ENCODE measurements around the gene MAPK10. TPM values are rescaled to one million over a fixed set of nuclear protein-coding genes. Genes with fewer than 3 reads are reported as not detected.

MAPK10 gene
- under 1 TPM in 1 of 3 donors, not detected in 2; 0.92 TPM for total RNA-seq
- total RNA-seq (2013), result 0.38 TPM

GRCh38 chr4:86359944-86360478 is at the start of gene MAPK10:
TSS of gene MAPK10 (minus strand) at chr4:86360053.
- H3K4me1 ChIP-seq (ENCODE audit: control insufficient read depth, insufficient read depth, low read length), result no peaks in the 10 kb centered on the region
- Mint-ChIP-seq H3K4me1 (peaks cover 12 to 15% of the 10 kb centered on the region in 2 donors), H3K36me3 (no peaks in the 10 kb centered on the region), H3K4me3 (peak within 1 kb of the TSS; percentile 86), H3K27ac (peak within 1 kb of the TSS; percentile 73 to 85), H3K9me3 (peaks cover 0 to 2% of the 10 kb centered on the region in 2 donors), H3K27me3 (ENCODE audit: low read depth in 2 of 2) (no peaks in the 10 kb centered on the region)
- H3K27me3 ChIP-seq (ENCODE audit: control insufficient read depth, insufficient read depth, low read length), result no peaks in the 10 kb centered on the region
- intact Hi-C loops (cut with micrococcal nuclease), result no loop called here
- peak; percentile 90 to 97 (median 96) for ATAC-seq
- no peak for TF ChIP-seq CTCF (IDR thresholded peaks at IDR 0.05)
- H3K27ac ChIP-seq (ENCODE audit: low read length), result peak within 1 kb of the TSS; percentile 4
- 1% methylated on average over 12 of the region's 12 CpGs for WGBS (ENCODE audit: insufficient coverage)
- H3K9me3 ChIP-seq (ENCODE audit: control insufficient read depth, insufficient read depth, low read length), result no peaks in the 10 kb centered on the region
- peak; percentile 25 to 81 for DNase-seq
- no peaks in the 10 kb centered on the region for H3K36me3 ChIP-seq (ENCODE audit: control insufficient read depth, insufficient read depth, low read length)
- H3K4me3 ChIP-seq (ENCODE audit: low read length), result peak within 1 kb of the TSS; percentile 8

- no peaks in the 10 kb centered on the region for H3K27me3 ChIP-seq (ENCODE audit: control insufficient read depth, insufficient read depth, low read length)
- no peaks in the 10 kb centered on the region for H3K36me3 ChIP-seq (ENCODE audit: control insufficient read depth, insufficient read depth, low read length)
- no peak for ATAC-seq
- no peak overlapping the region for H3K27ac ChIP-seq (ENCODE audit: low read length)
- H3K4me1 Mint-ChIP-seq, result no peaks in the 10 kb centered on the region
- no peaks in the 10 kb centered on the region for H3K9me3 ChIP-seq (ENCODE audit: control insufficient read depth, insufficient read depth, low read length)
- WGBS (ENCODE audit: insufficient coverage), result 87% methylated on average over 6 of the region's 6 CpGs
- H3K27me3 Mint-ChIP-seq (ENCODE audit: low read depth in 2 of 2), result no peaks in the 10 kb centered on the region
- no peaks in the 10 kb centered on the region for H3K36me3 Mint-ChIP-seq
- no peak for DNase-seq
- H3K4me3 Mint-ChIP-seq, result no peak overlapping the region
- TF ChIP-seq CTCF (IDR thresholded peaks at IDR 0.05), result no peak
- no peak overlapping the region for H3K27ac Mint-ChIP-seq
- no peak overlapping the region for H3K4me3 ChIP-seq (ENCODE audit: low read length)
- no peaks in the 10 kb centered on the region for H3K4me1 ChIP-seq (ENCODE audit: control insufficient read depth, insufficient read depth, low read length)
- intact Hi-C loops (cut with micrococcal nuclease), result no loop called here
- H3K9me3 Mint-ChIP-seq, result peaks cover 3 to 4% of the 10 kb centered on the region in 2 donors
Observed at GRCh38 chr4:86403575-86403974, 43.7 kb upstream of the MAPK10 start.

GRCh38 chr4:86401826-86402225 is 42.0 kb upstream of the MAPK10 start:
- Histone ChIP-seq H3K4me1 (ENCODE audit: control insufficient read depth, insufficient read depth, low read length) (no peaks in the 10 kb centered on the region), H3K27ac (ENCODE audit: low read length) (no peak overlapping the region), H3K9me3 (ENCODE audit: control insufficient read depth, insufficient read depth, low read length) (no peaks in the 10 kb centered on the region), H3K27me3 (ENCODE audit: control insufficient read depth, insufficient read depth, low read length) (no peaks in the 10 kb centered on the region), H3K36me3 (ENCODE audit: control insufficient read depth, insufficient read depth, low read length) (no peaks in the 10 kb centered on the region), H3K4me3 (ENCODE audit: low read length) (no peak overlapping the region)
- intact Hi-C loops (cut with micrococcal nuclease), result no loop called here
- ATAC-seq (no peak), DNase-seq (no peak)
- peaks cover 4 to 7% of the 10 kb centered on the region in 2 donors for H3K9me3 Mint-ChIP-seq
- 84% methylated on average over 2 of the region's 2 CpGs for WGBS (ENCODE audit: insufficient coverage)
- TF ChIP-seq CTCF (IDR thresholded peaks at IDR 0.05), result no peak
- H3K27me3 Mint-ChIP-seq (ENCODE audit: low read depth in 2 of 2), result no peaks in the 10 kb centered on the region
- no peaks in the 10 kb centered on the region for H3K36me3 Mint-ChIP-seq
- H3K27ac Mint-ChIP-seq, result no peak overlapping the region
- H3K4me3 Mint-ChIP-seq, result no peak overlapping the region
- no peaks in the 10 kb centered on the region for H3K4me1 Mint-ChIP-seq

- no peak for TF ChIP-seq CTCF (IDR thresholded peaks at IDR 0.05)
- H3K36me3 Mint-ChIP-seq, result no peaks in the 10 kb centered on the region
- Histone ChIP-seq H3K4me1 (ENCODE audit: control insufficient read depth, insufficient read depth, low read length) (no peaks in the 10 kb centered on the region), H3K36me3 (ENCODE audit: control insufficient read depth, insufficient read depth, low read length) (no peaks in the 10 kb centered on the region), H3K27me3 (ENCODE audit: control insufficient read depth, insufficient read depth, low read length) (no peaks in the 10 kb centered on the region), H3K4me3 (ENCODE audit: low read length) (no peak overlapping the region), H3K27ac (ENCODE audit: low read length) (no peak overlapping the region), H3K9me3 (ENCODE audit: control insufficient read depth, insufficient read depth, low read length) (no peaks in the 10 kb centered on the region)
- no peak overlapping the region for H3K27ac Mint-ChIP-seq
- WGBS (ENCODE audit: insufficient coverage), result 90% methylated on average over 3 of the region's 4 CpGs
- H3K4me3 Mint-ChIP-seq, result no peak overlapping the region
- ATAC-seq (no peak), DNase-seq (no peak)
- no peaks in the 10 kb centered on the region for H3K4me1 Mint-ChIP-seq
- H3K27me3 Mint-ChIP-seq (ENCODE audit: low read depth in 2 of 2), result no peaks in the 10 kb centered on the region
- intact Hi-C loops (cut with micrococcal nuclease), result no loop called here
- peaks cover 4 to 7% of the 10 kb centered on the region in 2 donors for H3K9me3 Mint-ChIP-seq
Observed at GRCh38 chr4:86400216-86400615, 40.4 kb upstream of the MAPK10 start.

All from natural killer cell (primary cell).